Osteocyte (in vitro differentiated cells): ENCODE results near the gene IMMP2L. TPM values are rescaled to one million over a fixed set of nuclear protein-coding genes. Genes with fewer than 3 reads are reported as not detected.

Experiments used
- DNase-seq: peaks from one replicate; pipeline ENCODE4 v3.0.0; 2021; ENCODE audit warnings: mixed read lengths; ENCODE audit not compliant: unreplicated experiment; ENCODE audit errors: extremely low spot score
- H3K27ac Mint-ChIP-seq: one replicate; pipeline ENCODE4 v1.8.0; 2021; ENCODE audit warnings: mild to moderate bottlenecking, mixed read lengths; ENCODE audit not compliant: unreplicated experiment
- H3K27me3 Mint-ChIP-seq: one replicate; pipeline ENCODE4 v1.8.0; 2021; ENCODE audit warnings: mixed read lengths; ENCODE audit not compliant: unreplicated experiment
- H3K36me3 Mint-ChIP-seq: one replicate; pipeline ENCODE4 v1.8.0; 2021; ENCODE audit warnings: mixed read lengths; ENCODE audit not compliant: unreplicated experiment
- H3K4me1 Mint-ChIP-seq: one replicate; pipeline ENCODE4 v1.8.0; 2021; ENCODE audit warnings: mixed read lengths; ENCODE audit not compliant: unreplicated experiment
- H3K4me3 Mint-ChIP-seq: one replicate; pipeline ENCODE4 v1.8.0; 2021; ENCODE audit warnings: mild to moderate bottlenecking, moderate library complexity, mixed read lengths; ENCODE audit not compliant: unreplicated experiment
- H3K9me3 Mint-ChIP-seq: one replicate; pipeline ENCODE4 v1.8.0; 2021; ENCODE audit warnings: mixed read lengths; ENCODE audit not compliant: unreplicated experiment
- CTCF ChIP-seq: fragments of 200-600 bp; sonication (generic); IDR thresholded peaks from 2 replicates; pipeline ENCODE4 v1.5.0; 2021; ENCODE audit warnings: antibody characterized with exemption, mild to moderate bottlenecking, moderate library complexity
- total RNA-seq: library from RNA; stranded (reverse); gene quantifications from 2 replicates; pipeline ENCODE4 v1.2.1, GENCODE V29; 2021

The IMMP2L gene
- total RNA-seq, 1 donor from 2014 or later, result 15.6 TPM

GRCh38 chr7:110786328-110786965 is 775.8 kb downstream of the IMMP2L start:
- no peak overlapping the region for H3K4me3 Mint-ChIP-seq

DNA sequence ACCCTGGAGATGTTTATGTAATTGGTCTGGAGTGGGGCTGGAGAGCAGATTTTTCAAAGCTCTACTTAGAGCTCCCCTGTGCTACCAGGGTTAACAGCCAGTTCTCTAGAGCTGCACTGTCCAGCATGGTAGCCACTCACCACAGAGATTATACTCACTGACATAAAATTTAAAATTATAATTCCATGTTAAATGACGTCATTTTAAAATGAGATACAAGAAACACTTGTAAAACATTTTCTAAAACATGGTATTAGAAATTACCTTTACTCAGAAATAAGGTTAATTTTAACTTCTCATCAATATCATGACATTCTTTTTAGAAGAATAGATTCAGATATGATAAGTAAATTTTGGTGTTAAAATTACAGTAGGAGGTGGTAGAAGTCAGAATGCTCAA is 777.5 kb downstream of the IMMP2L start:
- H3K27ac Mint-ChIP-seq, result no peak overlapping the region
- H3K27me3 Mint-ChIP-seq, result no peaks in the 10 kb centered on the region
- TF ChIP-seq CTCF, result no peak
- peaks cover 2% of the 10 kb centered on the region for H3K36me3 Mint-ChIP-seq
- H3K4me3 Mint-ChIP-seq, result no peak overlapping the region
- no peaks in the 10 kb centered on the region for H3K4me1 Mint-ChIP-seq
- H3K9me3 Mint-ChIP-seq, result no peaks in the 10 kb centered on the region
- no peak for DNase-seq

More at GRCh38 chr7:110786328-110786965, 775.8 kb downstream of the IMMP2L start:
- DNase-seq, result no peak
- Mint-ChIP-seq H3K27me3 (no peaks in the 10 kb centered on the region), H3K9me3 (no peaks in the 10 kb centered on the region), H3K27ac (no peak overlapping the region), H3K4me1 (peaks cover 3% of the 10 kb centered on the region), H3K36me3 (peaks cover 2% of the 10 kb centered on the region)
- TF ChIP-seq CTCF, result no peak

- Mint-ChIP-seq H3K27me3 (no peaks in the 10 kb centered on the region), H3K9me3 (no peaks in the 10 kb centered on the region)
These were observed 781.6 kb downstream of the IMMP2L start for GRCh38 chr7:110780712-110781111.

DNA sequence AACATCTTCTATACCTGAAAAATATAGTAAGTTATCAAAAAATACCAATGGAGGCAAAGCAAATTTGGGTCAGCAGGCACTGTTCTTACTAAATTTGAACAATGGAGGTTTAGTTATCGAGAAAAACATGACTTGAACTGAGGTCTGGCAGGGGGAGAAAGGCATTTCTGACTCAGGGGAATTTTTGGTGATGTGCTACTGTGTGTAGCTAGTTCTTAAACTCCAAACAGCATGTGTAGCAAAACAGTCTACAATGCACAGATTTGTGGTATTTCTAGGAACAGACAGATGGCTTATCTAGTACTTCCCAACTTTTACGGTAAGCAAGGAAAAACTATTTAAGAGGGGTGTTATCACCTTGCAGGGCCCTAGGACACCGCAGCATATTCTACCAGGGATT is 783.0 kb downstream of the IMMP2L start:
- Mint-ChIP-seq H3K4me3 (no peak overlapping the region), H3K9me3 (no peaks in the 10 kb centered on the region), H3K4me1 (peaks cover 16% of the 10 kb centered on the region), H3K36me3 (peaks cover 2% of the 10 kb centered on the region), H3K27me3 (no peaks in the 10 kb centered on the region), H3K27ac (no peak overlapping the region)
- no peak for TF ChIP-seq CTCF
- DNase-seq, result no peak

More at GRCh38 chr7:110780712-110781111, 781.6 kb downstream of the IMMP2L start:
- no peak for DNase-seq
- H3K4me3 Mint-ChIP-seq, result no peak overlapping the region
- peaks cover 7% of the 10 kb centered on the region for H3K4me1 Mint-ChIP-seq
- no peak overlapping the region for H3K27ac Mint-ChIP-seq
- no peak for TF ChIP-seq CTCF
- peaks cover 2% of the 10 kb centered on the region for H3K36me3 Mint-ChIP-seq

DNA sequence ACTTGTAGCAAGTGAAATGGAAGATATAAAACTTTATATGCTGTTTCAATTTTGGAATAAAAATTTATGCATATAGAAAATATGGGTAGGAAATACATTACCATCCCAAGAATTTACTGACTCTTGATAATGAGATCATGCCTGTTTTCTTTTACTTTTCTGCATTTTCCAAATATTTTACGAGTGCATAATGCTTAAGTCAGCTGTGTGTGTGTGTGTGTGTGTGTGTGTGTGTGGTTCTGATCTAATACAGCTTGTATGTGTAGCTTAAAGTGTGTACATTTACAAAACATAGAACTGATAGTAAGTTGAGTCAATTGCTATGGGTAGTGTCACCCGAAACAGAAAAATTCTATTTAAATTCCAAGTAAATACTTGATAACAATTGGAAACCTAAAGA is 787.2 kb downstream of the IMMP2L start:
- Mint-ChIP-seq H3K27me3 (no peaks in the 10 kb centered on the region), H3K4me3 (no peak overlapping the region), H3K27ac (peak overlapping the region; percentile 54), H3K9me3 (no peaks in the 10 kb centered on the region), H3K4me1 (peaks cover 26% of the 10 kb centered on the region), H3K36me3 (no peaks in the 10 kb centered on the region)
- TF ChIP-seq CTCF, result no peak
- no peak for DNase-seq
